Panc1 (cell line): ENCODE measurements around the gene RBM5.

Experiments
- POLR2AphosphoS5 ChIP-seq: IDR thresholded peaks from 2 replicates; pipeline ENCODE4 v1.6.1; 2012; ENCODE audit warnings: mild to moderate bottlenecking, low read depth, low read length, moderate library complexity
- TF ChIP-seq, protein P1 (sequence below), 2 experiments: IDR thresholded peaks; 2 replicates each; pipeline ENCODE4 v1.6.1; 2011 to 2012; ENCODE audit warnings: low read depth in 2 of 2, control low read depth in 1 of 2, low read length in 1 of 2, mild to moderate bottlenecking in 1 of 2, moderate library complexity in 1 of 2; ENCODE audit not compliant: insufficient read depth in 1 of 2
- TF ChIP-seq, protein P2 (sequence below): fragments of 450-650 bp; IDR thresholded peaks from 2 replicates; pipeline ENCODE4 v1.5.1; 2017; ENCODE audit warnings: mild to moderate bottlenecking

DNA sequence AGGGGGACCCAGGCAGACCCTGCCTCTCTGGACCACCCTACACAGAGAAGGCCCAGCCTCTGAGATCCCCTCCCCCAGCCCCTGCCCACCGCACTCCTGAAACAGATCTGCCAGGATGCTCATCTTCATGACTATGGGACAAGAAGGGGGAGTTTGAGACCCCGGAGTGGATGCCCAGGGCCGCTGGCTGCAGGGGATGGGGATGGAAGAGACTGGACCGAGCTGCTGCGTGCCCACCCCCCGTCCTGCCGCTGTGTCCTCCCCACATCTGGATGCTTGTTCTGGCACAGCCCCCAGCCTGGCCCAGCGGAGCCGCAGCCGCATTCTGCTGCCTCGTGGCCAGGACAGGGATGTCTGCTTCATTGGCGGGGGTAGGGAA, 36.1 kb downstream of the RBM5 start:
- TF ChIP-seq, protein P1, sequence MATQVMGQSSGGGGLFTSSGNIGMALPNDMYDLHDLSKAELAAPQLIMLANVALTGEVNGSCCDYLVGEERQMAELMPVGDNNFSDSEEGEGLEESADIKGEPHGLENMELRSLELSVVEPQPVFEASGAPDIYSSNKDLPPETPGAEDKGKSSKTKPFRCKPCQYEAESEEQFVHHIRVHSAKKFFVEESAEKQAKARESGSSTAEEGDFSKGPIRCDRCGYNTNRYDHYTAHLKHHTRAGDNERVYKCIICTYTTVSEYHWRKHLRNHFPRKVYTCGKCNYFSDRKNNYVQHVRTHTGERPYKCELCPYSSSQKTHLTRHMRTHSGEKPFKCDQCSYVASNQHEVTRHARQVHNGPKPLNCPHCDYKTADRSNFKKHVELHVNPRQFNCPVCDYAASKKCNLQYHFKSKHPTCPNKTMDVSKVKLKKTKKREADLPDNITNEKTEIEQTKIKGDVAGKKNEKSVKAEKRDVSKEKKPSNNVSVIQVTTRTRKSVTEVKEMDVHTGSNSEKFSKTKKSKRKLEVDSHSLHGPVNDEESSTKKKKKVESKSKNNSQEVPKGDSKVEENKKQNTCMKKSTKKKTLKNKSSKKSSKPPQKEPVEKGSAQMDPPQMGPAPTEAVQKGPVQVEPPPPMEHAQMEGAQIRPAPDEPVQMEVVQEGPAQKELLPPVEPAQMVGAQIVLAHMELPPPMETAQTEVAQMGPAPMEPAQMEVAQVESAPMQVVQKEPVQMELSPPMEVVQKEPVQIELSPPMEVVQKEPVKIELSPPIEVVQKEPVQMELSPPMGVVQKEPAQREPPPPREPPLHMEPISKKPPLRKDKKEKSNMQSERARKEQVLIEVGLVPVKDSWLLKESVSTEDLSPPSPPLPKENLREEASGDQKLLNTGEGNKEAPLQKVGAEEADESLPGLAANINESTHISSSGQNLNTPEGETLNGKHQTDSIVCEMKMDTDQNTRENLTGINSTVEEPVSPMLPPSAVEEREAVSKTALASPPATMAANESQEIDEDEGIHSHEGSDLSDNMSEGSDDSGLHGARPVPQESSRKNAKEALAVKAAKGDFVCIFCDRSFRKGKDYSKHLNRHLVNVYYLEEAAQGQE (IDR thresholded peaks at IDR 0.05; ENCODE audit: insufficient read depth in 1 of 2, low read depth in 2 of 2, low read length in 1 of 2): no peak
- TF ChIP-seq, protein P2, sequence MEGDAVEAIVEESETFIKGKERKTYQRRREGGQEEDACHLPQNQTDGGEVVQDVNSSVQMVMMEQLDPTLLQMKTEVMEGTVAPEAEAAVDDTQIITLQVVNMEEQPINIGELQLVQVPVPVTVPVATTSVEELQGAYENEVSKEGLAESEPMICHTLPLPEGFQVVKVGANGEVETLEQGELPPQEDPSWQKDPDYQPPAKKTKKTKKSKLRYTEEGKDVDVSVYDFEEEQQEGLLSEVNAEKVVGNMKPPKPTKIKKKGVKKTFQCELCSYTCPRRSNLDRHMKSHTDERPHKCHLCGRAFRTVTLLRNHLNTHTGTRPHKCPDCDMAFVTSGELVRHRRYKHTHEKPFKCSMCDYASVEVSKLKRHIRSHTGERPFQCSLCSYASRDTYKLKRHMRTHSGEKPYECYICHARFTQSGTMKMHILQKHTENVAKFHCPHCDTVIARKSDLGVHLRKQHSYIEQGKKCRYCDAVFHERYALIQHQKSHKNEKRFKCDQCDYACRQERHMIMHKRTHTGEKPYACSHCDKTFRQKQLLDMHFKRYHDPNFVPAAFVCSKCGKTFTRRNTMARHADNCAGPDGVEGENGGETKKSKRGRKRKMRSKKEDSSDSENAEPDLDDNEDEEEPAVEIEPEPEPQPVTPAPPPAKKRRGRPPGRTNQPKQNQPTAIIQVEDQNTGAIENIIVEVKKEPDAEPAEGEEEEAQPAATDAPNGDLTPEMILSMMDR: no peak
- TF ChIP-seq POLR2AphosphoS5: no peak
